Renal cortical epithelial cell (primary cell): ENCODE data around the gene GRM1. TPM values are rescaled to one million over a fixed set of nuclear protein-coding genes. Genes with fewer than 3 reads are reported as not detected.

Source experiments
- DNase-seq: peaks from one replicate; pipeline ENCODE4 v3.0.0-alpha.2; 2011; ENCODE audit warnings: low read depth
- total RNA-seq: library from RNA; depleted of rRNA; stranded (reverse); fragments of >200 nt; gene quantifications from 2 replicates; pipeline ENCODE4 v1.2.3, GENCODE V29; 2014

The GRM1 gene
- total RNA-seq, 1 donor from 2014 or later: 0.10 TPM

DNA sequence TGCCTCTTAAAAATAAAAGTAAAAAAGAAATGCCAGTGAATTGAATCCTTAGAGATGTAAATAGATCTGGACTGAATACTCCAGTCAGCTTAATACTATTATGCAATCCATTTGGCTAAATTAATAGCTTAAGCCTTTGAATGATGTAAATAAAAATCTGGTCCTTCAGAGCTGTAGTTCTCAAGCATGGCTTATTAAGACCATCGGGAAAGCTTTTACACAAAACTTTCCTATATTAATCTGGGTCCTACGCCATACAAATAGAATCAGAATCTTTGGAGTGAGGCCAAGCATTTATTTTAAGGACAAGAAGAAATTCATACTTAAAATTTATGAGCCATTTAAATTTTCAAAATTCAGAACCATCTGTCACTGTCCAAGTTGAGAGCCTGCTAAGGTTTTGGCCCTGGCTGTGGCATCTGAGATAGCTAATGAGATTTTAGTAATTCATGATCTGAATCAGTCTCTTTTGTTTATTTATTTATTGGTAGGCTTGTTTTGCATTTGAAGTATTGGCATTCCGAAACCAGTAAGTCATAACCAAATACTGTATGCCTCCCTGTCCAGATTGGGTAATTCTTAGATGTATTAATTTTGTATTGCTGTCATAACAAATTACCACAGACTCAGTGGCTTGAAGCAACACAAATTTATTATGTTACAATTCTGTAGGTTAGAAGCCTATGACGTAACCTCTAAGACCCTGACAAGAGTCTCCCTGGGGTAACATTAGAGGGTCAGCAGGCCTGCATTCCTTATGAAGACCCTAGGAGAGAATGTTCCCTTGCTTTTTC, 286.7 kb downstream of the GRM1 start:
- DNase-seq: no peak

DNA sequence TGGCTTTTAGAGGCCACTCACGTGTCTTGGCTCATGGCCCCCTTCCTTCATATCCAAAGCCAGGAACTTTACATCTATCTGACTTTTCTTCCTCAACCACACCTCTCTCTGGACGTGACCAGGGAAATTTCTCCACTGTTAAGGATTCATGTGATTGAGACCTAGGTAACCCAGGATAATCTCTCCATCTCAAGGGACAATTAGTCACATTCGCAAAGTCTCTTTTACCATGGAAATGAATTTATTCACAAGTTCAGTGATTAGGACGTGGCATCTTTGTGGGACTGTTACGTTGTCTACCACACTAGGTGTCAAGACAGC, 287.3 kb downstream of the GRM1 start:
- DNase-seq: no peak

DNA sequence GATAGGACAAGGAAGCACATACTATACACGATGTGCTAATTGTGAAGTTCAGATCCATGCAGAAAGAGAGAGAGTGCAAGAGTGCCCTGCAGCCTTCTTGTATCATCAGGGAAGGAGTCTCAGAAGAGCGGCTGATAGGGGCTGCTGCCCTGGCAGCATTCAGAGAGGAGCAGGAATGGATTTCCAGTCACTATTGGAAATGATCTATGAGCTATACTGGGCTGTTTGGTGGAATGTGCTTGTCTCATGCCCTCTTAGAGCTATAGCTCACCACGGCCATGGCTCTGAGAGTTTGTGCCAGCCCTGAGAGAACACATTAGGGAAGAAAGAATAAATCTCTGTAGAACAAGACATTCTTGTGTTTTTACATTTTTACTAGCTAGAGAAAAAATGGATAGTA, 302.2 kb downstream of the GRM1 start:
- DNase-seq: no peak

DNA sequence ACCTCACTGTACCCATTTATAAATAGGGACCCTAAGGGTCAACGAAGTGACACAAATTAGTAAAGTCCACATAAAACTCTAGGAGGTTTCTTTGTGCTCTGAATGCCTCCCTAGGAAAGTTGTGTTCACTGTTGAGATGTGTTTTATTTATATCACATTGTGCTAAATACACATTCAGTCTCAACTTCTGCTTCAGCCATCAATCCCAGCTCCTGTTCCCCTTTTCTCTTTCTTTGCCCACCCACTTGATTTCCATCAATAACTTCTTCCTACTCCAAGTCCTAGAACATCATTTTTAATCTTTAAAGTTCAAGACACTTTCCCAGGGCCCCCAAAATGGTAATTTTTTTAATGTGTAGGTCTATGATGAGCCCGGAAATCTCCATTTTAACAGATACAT, 306.5 kb downstream of the GRM1 start:
- DNase-seq: no peak

DNA sequence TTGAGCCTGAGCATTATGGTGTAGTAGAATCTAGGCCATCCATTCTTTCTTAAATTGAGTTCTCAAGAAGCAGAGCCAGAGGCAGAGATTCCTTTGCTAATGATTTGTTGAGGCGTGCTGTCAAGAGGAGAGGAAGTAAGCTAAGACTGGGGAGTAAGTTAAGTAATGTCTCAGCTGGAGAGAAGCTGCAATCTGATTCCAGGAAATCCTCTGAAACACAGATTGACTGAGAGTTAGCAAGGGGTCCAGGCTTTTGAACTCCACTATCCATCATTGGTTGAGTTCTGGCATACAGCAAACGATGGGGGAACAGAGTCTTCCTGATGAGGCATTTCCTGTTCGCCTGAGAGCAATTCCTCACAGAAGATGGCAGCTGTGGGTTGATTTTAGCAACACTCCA, 307.3 kb downstream of the GRM1 start:
- no peak for DNase-seq

DNA sequence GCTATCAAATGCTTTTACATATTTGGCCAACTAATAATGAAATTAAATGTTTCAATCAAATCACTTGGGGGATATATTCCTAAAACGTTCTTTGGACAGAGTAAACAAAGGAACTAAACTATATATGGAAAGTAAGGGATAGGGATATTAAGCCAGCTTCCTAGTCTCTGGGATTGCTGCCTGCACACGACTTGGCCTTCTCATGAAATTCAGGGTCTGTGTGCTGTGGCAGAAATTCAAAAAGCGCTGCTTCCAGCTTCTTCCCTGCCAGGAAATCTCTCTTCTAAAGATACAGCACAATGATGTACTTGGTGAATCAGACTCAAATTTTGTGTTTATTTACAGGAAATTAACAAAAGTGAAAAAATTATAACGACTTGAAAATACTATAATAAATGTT, 308.5 kb downstream of the GRM1 start:
- no peak for DNase-seq

DNA sequence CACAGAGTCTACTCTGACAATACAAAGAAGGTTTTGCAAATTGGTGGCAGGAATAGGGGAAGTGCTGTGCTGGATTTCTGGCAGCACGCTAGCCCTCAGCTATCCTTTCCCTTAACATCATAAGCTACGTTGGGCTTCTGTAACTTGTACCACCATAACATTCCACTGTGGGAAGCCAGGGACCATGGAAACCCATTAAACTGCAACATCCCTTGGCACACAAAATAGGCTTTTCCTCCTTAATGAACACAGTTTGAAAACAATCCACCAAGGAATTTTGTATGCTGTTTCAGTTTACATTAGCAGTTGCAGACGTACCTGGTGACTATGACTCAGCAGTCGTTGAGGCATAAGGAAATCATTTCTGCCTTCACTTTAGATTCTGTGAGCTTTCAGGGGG, 310.9 kb downstream of the GRM1 start:
- peak; percentile 94 for DNase-seq

DNA sequence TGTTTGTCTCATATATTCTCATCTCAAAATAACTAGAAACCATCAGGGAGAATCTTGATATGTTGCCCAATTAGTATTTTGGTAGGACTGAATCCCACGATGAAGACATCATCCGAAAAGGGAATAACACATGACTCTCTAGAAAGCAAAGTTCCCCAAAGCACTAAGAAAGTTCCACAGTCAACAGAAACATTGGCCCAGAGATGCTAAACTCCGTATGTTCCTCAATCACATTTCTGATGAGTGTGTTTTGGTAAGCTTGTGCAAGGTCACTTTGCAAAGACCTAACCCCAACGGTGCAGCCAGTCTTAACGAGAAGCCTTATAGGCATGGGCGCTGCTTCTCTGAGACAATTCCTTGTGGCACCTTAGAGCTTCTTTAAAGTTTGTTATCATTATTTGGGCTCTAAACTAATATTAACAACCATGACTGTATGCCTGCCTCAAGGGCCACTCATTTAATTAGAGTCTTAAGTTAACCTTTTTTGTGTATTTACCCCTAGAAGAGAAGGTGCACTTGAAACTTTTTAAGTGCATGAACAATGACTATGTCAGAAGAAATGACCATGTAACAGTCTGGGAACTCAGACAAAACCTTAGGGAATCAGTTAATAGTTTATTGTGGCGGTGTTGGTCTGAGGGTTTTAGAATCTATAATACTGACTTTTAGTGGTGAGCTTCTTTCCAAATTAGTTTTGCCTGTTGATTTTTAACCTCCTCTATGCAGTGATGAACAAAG, 312.8 kb downstream of the GRM1 start:
- DNase-seq: peak; percentile 62

DNA sequence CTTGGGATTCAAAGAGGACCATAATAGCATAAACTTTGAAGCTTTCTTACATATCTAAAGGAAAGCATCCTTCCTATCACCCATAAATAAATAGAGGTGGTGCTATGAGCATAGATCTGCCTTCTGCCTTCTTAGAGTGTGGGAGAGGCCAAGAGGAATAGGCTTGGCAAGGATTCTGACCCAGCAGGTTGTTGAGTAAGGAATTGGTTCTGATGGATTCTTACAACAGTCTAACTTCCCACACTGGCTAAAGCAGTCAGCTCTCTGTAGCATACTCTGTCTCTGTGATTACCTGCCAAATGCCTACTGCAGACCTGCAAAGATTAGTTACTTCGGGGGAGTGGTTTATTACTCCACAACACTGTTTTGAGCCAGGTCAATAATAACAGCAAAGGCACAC, 316.7 kb downstream of the GRM1 start:
- DNase-seq: no peak

DNA sequence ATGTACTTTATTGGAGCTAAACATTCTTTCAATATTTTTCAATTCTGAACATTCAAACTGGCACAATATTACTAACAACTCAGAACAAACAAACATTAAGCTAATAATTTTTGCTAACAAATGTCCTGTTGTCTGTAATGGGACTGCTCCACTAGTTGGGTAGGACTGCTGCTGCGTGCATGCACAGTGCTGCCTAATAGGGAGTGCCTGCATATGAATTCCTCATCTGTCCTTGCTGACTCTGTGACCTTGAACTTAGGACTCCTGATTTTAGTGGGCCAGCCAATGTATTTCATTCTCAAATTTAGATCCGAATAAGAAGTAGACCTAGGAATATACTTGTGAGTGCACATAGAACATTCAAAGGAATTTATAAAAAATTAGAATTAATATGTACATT, 318.2 kb downstream of the GRM1 start:
- no peak for DNase-seq

DNA sequence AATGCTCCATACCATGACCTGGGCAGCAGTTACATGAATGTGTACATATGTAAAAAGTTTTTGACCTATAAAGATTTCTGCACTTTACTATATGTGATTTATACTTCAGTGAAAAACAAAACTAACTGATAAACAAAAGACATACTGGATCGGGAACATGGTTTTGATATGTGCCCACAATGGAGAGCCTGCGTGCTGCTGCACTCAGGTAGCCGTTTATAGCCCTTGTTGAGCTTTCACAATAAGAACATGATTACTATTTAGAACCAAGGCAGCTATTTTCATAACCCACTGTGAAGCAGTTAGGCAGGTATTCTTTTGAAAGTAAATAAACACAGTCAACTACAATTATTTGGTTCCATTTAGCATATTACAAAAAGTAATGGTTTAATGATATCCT, 318.8 kb downstream of the GRM1 start:
- DNase-seq: no peak

DNA sequence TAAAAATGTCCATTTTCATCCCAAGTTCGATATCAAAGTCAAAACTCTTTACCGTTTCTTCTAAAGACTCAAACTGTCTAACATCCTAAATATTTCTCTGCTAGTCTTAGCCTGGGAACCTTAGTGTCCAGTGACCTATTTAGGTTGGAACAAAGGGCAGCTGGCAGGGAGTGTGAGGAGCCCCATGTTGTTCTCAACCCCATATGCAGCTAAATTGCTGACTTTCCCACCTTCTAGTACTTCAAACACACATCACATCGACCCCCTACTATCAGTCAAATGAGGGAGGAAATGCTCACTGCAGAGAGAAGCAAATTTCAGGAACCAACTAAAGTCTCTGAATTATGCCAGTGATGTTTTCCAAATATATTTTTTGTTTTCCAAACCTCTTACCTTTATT, 322.2 kb downstream of the GRM1 start:
- no peak for DNase-seq

DNA sequence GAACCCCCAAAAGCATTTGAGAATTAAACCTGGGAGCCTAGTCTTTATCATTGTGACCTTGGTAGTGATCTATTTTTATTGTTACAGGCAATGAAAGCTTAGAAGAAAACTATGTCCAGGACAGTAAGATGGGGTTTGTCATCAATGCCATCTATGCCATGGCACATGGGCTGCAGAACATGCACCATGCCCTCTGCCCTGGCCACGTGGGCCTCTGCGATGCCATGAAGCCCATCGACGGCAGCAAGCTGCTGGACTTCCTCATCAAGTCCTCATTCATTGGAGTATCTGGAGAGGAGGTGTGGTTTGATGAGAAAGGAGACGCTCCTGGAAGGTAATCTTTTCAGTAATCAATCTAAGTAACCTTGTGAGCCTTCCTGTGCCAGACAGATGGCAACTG, 323.3 kb downstream of the GRM1 start:
- DNase-seq: no peak

DNA sequence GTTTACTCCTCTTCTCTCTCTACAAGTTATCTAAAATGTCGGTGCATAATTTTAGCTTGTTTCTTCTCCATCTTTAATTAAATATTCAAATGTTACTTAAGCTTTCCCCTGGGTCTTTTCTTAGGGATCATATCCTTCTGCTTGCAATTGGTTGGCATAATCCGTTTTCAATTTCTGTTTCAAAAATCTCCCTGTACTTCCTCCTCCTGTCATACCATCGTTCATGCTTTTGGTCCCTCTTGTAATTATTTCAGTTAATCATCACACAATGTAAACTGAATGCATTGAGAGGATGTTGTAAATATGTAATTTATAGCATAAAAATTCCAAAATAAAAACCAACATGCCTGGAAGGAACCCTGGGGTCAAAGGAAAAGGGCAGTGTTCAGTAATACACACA, 325.6 kb downstream of the GRM1 start:
- no peak for DNase-seq

DNA sequence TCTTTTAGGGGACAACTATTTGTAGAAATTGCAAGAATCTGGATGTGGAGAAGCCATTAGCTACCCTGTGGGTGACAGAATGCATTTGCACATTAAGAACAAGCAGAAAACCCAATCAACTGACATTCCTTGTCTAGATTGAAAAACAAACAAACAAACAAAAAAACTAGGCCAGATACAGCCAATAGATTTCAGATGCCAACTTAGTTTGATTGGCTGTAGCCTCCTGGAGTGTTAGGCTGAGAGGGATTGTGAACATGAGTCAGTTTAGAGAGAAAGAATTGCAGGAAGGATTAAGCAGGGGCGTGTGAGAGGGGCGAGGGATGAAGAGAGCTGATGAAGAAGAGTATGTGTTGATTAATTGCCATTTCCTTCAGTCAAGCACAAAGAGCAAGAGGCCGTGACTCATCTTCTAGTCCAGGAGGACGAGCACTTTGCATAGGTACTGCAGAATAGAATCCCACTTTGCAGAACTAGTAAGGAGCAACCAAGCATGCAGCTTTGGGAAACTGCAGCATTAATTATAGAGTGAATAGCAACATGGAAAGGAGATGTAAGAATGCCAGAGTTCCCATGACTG, 326.7 kb downstream of the GRM1 start:
- peak; percentile 60 for DNase-seq

DNA sequence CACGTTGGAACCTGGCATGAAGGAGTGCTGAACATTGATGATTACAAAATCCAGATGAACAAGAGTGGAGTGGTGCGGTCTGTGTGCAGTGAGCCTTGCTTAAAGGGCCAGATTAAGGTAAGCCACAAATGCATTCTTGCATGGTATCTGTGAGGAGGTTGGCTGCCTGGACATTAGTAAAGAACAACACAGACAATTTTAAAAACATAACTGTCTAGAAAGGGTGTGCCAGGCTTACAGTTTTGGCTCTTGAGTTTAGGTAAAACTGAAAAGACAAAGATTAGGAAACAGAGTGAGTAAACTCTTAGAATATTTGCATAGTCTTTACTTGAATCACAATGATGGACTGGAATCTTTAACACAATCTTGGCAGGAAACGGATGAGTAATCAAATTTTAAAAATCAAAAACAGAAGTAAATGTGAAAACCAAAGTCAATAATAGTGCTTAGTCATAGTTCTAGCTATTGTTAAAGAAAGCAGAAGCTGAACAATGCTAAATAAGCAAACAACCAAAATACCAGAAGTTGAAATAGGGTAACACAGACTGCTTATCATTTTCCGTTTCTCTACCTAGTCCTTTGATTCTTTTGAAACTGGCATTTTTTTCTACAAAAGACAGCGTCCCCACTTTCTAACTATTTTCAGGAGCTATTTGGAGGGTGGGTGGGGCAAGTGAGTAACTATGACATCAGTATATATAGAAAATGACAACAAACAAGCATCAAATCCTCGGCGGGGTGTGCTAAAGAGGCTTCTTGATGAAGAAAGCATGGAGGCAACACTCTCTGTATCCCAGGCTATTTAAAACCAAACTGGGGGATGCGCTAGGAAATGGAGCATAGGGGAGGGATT, 328.9 kb downstream of the GRM1 start:
- peak; percentile 87 for DNase-seq

DNA sequence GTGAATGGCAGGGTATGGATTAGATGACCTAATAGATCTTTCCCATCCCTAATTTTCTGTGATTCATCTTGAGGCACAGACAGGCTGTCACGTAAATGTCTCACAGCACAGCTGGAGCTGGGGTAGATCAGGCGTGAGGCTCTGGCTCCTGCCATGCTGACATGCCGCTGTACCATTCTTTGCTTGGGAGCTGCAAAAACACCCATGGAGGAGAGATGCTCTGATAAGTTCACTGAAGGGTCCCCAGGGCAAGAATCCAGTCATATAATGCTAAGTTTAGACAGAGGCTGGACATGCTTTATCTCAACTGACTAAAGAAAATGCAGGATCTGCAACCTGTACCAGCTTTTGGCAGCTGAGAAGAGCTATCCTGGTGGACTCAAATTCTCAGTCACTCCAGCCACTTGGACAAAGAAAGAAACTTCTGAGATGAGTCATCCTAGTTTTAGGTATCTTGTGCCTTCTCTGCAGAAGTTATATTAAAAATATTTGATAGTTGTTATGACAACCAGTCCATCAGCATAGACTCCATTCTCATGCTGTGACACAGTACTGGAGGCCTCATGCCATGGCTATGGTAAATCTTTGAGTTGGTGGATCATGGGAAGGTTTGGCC, 329.7 kb downstream of the GRM1 start:
- peak; percentile 42 for DNase-seq

DNA sequence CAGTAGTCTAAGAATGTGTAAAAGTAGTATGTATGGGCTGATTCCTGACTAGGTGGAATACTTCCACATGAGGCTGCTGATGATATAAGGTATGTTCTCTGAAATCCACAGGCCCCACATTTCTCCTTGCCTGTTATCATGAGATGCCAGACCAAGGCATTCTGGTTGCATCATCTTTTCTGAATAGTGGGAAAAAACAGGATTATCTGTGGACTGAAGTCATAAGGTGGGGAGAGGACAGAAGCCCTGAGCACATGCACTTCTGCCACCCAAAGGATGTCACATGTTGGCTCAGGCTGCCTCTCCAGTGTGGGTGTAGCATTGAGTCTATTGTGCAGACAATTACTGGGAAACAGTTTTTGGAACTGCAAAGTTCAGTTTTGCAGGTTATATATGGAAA, 330.3 kb downstream of the GRM1 start:
- DNase-seq: no peak

DNA sequence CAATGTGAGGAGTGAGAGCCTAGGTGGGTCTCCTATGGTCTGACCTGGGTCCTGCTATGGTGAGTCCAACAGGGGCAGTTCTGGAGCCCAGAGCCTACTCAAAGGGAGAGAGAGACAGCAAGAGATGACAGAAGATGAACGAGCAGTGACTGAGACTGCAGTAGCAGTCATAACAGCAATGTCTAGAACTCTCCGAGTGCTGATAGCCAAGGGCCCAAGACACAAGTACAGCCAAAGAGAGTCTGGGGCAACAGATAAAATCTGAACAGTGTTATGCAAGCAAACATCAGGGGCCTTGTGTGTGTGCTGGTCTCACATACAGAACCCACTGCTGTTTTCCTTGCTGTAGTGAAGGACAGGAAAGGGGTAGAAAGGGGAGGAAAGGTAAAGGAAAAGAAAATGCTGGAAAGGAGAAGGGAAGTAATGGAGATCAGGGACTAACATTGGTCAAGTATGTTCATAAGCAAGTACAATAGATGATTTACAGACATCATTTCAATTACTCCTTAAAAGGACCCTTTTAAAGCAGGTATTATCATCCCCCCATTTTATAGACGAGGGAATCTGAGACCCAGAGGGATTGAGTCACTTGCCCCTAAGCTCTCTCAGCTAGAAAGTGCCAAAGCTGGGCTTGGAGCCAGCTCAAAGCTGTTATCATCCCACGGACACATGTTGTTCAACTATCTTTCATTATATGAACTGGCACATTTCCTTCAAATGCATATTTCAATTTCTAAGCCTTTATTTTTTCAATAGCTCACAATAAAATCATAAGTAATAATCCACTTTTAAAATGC, 332.5 kb downstream of the GRM1 start:
- DNase-seq: no peak

DNA sequence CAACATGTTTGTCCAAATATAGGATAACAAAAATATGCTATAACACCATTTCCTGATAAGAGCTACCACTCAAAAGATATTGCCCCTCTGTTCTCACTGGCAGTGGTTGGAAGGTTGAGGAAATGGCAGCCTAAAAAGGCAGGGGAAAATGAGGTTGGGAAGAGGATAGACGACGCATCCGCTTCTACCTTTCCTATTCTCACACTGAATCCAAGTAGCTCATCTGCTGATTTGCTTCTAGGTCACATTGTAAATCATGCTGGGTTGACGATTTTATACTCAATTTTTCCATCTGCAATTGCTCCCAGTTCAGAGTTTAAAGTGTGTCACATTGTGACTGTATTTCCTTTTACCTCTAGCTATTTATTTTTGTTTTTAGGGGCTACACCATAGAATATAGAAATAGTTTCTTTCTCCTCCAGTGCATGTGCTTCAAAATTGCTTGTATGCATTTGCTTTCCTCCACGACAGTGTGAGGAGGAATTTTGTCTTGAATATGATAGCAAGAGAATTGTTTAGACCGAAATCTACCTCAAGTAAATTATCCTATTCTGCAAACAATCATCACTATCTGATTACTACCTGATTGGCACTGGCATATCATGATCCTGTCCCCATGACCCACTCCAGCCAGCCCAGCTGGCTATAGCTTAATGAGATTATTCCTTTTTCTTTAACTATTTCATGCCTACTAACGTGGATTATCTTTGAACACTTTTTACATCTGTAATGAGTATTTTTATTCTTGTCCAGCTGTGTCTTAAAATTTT, 335.2 kb downstream of the GRM1 start:
- no peak for DNase-seq
